ENCODE data around the gene HS6ST3.
"Not testable (repeated sequence)": the region's sequence is repeated elsewhere in the genome, so short reads cannot be mapped to it uniquely, and the experiment has no call there.

The HS6ST3 gene

DNA sequence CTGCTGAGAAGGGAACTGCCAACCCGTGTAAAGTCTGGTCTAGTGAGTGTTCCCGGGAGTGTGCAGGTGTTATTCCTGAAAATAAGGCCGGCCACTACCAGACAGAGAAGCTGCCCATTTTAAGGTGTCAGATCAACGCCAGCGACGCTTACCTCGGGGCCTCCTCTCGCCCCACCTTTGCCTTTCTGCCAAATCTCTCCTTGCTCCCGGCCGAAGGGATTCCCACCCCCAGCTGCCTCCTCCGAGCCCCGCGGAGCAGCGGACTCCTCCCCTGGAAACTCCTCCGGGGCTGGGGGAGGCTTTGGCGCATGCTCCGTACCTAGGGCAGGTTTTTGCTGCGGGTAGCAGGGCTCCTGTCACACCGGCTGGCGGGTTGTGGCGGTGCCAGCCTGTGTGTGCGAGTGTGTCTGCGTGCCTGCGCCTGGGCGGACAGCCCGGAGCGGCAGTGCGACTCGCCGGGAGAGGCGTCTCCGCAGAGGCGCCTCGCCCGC is at the start of gene HS6ST3:
HS6ST3 (plus strand) TSS at position 359 of the 491 bp plus-strand sequence.
- no peak for DNase-seq

DNA sequence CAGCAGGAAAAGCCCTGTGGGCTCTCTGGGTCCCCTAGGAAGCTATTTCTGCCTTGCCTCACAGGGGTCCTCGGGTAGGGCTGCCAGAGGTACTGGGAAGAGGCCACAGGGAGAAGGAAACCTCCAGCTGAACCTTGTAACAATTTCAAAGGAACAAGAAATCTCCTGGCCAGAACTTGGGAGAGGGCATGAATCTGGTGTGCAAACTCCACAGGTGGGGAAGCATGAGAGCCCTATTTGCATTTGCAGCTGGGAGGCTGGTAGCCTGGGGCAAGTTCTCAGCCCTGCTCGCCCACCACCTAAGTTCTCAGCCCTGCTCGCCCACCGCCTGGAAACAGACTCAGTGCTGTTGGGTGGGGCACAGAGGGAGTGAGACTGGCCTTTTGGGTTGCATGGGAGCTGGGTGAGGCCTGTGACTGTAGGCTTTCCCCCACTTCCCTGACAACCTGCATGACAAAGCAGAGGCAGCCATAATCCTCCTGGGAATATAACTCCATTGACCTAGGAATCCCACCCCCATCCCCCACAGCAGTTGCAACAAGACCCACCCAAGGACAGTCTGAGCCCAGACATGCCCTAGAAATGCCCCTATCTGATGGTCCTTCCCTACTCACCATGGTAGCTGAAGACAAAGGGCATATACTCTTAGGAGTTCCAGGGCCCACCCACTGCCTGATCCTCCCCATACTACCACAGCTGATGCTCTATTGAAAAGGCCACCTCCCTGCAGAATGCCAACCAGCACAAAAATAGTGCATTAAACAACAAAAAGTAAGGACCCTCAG is 48.4 kb upstream of the HS6ST3 start:
- DNase-seq, result no peak

DNA sequence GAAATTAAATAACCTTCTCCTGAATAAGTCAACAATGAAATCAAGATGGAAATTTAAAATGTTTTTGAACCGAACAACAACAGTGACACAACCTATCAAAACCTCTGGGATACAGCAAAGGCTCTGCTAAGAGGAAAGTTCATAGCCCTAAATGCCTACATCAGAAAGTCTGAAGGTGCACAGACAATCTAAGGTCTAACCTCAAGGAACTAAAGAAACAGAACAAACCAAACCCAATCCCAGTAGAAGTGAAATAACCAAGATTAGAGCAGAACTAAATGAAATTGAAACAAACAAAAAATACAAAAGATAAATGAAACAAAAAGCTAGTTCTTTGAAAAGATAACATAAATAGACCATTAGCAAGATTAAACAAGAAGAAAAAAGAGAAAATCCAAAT is 45.7 kb upstream of the HS6ST3 start:
- no peak for DNase-seq

DNA sequence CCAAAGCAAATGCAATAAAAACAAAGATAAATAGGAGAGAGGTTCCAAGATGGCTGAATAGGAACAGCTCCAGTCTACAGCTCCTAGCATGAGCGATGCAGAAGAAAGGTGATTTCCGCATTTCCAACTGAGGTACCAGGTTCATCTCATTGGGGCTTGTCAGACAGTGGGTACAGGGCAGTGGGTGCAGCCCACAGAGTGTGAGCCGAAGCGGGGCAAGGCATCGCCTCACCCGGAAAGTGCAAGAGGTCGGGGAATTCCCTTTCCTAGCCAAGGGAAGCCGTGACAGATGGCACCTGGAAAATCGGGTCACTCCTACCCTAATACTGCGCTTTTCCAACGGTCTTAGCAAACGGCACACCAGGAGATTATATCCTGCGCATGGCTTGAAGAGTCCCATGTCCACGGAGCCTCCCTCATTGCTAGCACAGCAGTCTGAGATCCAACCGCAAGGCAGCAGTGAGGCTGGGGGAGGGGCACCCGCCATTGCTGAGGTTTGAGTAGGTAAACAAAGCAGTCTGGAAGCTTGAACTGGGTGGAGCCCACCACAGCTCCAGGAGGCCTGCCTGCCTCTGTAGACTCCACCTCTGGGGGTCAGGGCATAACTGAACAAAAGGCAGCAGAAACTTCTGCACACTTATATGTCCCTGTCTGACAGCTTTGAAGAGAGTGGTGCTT is 43.3 kb upstream of the HS6ST3 start:
- not testable (repeated sequence) for DNase-seq

DNA sequence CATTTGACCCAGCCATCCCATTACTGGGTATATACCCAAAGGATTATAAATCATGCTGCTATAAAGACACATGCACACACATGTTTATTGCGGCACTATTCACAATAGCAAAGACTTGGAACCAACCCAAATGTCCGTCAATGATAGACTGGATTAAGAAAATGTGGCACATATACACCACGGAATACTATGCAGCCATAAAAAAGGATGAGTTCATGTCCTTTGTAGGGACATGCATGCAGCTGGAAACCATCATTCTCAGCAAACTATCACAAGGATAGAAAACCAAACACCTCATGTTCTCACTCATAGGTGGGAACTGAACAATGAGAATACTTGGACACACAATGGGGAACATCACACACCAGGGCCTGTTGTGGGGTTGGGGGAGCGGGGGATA is 39.0 kb upstream of the HS6ST3 start:
- DNase-seq, result not testable (repeated sequence)

DNA sequence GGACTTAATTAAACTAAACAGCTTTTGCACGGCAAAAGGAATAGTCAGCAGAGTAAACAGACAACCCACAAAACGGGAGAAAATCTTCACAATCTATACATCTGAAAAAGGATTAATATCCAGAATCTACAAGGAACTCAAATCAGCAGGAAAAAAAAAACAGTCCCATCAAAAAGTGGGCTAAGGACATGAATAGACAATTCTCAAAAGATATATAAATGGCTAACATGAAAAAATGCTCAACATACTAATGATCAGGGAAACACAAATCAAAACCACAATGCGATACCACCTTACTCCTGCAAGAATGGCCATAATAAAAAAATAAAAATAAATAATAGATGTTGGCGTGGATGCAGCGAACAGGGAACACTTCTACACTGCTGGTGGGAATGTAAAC is 38.4 kb upstream of the HS6ST3 start:
- not testable (repeated sequence) for DNase-seq

DNA sequence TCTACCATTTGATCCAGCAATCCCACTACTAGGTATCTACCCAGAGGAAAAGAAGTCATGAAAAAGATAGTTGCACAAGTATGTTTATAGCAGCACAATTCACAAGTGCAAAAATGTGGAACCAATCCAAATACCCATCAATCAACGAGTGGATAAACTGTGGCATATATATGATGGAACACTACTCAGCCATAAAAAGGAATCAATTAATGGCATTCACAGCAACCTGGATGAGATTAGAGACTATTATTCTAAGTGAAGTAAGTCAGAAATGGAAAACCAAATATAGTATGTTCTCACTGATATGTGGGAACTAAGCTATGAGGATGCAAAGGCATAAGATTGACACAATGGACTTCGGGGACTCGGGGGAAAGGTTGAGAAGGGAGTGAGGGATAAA is 38.0 kb upstream of the HS6ST3 start:
- DNase-seq, result not testable (repeated sequence)

DNA sequence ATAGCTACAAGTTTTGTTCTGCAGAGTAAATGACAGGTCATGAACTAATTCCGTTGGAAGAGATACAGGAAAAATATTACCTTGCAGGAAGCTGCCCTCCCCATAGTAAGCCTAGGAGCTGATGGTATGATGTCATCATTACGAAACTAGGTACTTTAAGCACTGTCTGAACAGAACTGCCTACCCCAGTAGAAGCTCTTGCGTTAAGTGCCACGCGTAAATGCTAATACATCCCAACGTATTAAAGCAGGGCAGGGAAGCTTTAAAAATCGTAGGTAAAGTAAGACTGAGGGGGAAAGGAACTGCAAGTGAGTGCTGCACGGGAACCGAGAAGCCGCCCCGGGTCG is 37.3 kb upstream of the HS6ST3 start:
- no peak for DNase-seq

DNA sequence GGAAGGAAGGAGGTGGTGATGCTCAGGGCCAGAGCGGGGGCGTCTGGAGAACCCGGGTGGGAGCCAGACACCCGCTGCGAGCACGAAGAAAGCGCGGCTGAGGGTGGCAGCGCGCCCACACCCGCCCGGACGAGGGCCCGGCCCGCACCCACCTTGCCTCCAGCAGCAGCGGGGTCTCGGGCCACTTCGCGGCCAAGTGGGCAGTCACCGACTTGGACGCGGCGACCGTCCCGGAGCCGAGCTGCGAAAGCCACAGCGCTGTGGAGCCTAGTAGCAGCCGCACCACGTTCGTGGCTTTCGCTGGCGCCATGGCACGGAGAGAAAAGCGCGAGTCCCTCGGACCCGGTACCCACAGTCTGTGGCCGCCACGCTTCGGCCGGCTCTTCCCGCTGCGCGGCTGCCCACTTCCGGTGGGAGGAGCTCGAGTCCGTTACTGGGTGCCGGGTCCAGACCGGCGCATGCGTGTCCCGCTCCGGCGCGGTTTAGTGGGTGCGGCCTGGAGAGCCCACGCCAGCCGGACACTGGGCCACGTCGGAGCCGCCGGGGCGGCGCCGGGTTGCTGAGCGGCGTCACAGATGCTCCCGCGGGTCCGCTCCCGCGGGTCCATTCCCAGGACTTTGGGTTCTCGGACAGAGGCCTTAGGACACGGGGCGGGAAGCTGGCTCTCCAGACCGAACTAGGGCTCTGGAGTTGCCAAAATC is 36.8 kb upstream of the HS6ST3 start, which contains the start of gene UGGT2:
UGGT2 (minus strand) TSS at position 399 of the 701 bp plus-strand sequence; CDS start at position 310, 89 bp downstream.
- peak; percentile 39 for DNase-seq

DNA sequence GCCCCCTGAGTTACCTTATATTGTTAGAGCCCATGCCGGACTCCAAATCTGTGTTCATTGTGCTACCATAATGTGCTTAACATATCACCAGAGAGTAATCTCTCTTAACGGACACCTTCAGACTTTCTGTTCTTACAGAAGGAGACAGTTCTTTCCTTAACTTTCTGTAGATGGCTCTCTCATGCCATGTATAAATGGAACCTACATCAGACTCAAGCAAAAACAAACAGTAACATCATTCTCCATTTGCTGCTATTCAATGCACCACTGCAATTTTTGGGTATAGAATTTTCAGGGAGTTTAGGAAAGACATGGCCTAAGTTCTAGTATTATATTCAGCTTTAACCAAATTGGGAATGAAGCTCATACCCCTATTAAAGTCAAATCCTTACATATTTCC is 24.1 kb upstream of the HS6ST3 start:
- DNase-seq, result no peak

DNA sequence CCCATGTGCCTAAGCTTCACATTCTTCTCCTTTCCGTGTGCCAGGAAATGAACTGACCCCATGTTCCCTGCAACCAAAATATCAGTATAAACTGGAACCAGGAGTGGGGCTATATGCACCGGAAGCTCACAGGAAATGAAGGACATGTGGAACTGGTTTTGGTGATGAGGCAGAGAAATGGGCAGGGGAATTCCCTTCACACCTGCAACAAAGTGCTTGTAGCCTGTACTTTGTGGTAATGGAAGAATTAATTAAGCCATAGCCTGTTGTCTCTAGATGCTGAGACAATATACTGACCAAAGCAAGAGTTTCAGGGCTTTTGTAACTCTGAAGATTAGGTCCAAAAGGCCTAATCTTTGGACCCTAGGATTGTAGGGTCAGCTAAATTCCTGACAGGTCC is 21.2 kb upstream of the HS6ST3 start:
- DNase-seq, result no peak

DNA sequence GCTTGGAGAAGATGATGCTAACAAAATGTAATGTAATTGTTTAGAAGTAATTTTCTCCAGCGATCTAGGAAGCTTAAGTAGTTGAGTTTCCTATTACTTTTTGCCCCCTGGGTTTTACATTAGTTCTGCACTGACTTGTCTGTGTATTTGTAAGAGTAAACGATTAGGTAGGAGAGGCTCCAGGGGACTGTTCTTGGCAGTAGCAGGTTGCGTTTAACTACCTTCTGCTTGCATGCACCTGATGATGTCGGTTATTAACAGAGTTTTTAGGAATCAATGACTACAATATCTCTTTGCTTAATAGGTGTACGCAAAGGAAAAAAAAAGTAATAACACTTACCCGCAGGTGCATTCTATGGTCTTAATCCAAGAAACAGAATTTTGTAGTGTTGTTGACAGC is 18.4 kb upstream of the HS6ST3 start:
- DNase-seq, result no peak

DNA sequence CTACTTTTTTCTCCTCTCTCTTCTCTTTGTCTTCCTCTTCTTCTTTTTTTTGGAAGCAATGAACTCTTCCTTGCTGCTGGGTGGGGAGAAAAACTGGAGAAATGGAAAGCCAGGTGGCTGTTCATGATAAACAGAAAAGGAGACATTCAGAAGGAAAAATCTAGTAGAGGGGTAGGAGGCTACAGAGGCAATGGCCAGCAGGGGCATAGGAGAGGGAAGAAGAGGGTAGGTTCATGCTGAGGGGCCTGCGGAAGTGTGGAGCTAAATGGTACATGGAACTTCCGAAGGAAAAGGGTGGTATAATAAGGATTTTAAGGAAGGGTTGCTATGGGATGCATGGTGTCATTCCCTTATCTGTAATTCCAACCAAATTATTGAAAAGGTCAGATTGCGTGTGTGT is 17.5 kb upstream of the HS6ST3 start:
- no peak for DNase-seq

DNA sequence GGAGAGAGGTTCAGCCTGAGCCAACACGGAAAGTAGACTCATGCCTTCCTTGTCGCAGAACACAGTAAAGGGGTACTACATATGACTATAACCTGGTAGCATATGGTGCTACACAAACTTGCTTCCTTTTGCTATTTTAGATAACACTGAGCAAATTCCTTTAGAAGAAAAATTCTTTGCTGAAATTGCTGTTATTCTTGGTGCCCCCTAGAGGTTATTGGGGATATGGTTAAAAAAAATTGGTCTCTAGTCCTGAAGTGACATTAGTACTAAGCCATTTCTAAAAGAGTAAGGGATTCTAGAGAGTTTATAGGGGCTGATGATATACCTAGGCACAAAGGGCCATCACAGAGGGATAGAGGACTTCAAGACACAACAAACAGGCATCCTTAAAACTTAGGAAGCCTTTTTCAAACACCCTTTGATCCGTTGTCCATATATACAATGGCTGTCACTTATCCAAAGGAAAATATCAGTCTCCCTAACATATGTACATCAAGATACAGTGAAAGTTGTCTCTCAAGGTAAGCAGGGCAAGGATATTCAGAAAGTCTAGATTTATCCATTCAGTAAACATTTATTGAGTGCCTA is 13.9 kb upstream of the HS6ST3 start:
- no peak for DNase-seq

DNA sequence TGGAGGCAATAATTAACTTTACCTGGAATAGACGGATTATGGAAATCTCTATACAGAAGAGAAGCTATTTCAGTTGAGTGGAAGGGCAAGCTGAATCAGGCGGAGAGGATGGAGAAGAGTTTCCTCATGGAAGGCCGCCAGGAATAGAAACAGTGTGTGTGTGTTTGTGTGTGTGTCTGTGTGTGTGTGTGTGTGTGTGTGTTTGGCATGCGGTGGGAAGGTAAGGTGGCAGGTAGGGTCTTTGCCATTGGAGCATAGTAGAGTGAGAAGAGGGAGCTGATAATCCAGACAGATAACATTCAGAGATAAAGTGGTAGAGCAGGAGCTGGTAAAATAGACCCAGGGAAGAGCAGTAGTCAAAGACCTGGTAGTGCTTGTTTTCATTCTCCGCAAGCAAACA is 9.2 kb upstream of the HS6ST3 start:
- DNase-seq, result no peak

DNA sequence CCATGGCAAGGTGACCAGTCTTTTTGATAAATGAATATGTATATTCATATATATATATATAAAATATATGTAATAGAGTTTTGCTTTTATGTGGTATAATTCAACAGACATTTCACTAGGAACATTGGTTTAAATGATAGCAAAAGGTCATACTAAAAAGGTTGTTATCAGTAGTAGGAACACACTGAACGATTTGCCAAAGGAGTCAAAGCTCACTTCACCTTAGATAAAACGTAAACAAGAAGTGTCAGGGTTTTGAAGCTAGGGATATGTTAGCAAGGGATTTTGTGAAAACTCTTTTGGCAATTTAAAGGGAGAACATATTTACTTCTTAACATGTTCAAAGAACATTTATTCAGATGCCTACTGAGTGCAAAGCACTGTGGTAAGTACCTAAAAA is 8.0 kb upstream of the HS6ST3 start:
- no peak for DNase-seq

DNA sequence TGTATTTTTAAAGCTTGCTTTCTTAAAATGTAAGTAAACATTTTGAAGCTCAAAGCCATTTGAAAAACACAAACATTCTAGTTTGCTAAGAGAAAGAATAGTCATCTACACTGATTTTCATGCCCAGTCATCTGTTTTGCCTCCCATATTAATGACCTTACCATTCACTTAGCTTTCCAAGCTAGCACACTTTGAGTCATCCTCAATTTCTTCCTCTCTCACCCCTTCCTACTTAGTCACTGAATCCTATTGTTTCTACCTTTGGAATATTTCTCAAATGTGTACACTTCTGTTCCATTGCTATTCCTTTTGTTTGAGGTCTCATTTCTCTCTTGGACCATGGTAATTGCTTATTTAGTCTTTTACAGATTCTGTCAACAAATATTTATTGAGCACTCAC is 7.3 kb upstream of the HS6ST3 start:
- DNase-seq, result no peak

DNA sequence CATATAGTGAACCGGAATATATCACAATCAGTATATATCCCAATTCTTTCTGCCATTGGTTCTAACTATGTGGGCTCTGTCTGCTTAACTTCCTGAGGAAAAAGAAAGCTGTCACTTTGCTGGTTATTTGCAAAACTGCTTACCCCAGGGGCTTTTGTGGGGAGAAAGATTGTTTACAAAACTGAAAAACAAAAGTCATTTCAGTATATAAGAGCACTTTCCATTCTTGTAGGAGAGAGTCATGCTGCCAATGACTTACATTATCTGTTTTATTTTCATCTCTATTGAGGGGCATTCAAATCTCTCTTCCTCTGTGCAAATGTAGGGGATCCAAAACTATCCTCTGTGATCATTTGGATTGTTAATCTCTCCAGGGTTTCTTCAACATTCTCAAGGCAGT is 3.2 kb upstream of the HS6ST3 start:
- no peak for DNase-seq

DNA sequence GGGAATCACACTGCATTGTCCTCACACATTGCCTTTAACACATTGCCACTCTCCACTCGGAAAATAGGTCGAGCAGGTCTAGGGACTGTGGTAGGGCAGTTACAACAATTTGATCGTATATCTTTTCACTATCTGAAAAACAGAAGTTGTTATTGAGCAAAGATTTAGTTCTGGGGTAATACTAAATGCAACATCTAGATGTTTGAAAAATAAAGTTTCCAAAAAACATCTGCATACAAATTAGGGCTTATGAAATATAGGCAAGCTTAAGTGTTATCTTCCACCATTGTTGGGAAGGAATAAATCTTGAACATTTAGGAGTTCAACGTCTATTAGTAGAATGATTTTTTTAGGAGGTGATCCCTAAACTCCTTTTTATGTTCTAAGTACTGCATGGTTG is 768 bp upstream of the HS6ST3 start:
- no peak for DNase-seq

DNA sequence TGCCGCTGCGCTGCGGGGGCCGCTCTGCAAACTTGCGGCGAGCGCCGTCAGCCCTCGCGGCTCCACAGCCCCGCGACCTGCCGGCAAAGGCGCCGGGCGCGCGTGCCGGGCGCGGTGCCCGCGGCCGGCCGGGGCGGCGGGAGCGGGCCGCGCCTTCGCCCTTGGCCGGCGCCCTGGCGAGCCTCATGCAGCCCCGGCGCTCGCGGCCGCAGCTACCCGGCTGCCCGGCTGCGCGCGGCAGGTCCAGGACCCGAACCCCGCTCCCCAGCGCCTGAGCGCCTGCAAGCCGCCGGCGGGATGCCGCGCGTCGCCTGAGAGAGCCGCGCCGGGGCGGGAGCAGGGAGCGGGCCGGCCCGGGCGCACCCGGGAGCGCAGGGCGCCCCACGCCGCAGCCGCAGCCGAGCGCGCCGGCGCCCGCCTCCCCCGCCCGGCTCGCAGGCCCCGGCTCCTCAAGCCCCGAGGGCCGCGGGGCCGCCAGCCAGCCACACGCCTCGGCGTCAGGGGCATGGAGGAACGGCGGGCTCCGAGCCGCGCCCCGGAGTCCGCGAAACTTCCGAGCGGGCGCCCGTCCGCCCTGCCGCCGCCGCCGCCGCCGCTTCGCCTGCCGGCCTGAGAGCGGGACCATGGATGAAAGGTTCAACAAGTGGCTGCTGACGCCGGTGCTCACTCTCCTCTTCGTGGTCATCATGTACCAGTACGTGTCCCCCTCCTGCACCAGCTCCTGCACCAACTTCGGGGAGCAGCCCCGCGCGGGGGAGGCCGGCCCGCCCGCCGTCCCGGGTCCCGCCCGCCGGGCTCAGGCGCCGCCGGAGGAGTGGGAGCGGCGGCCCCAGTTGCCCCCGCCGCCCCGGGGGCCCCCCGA is 564 bp downstream of the HS6ST3 start:
- no peak for DNase-seq

DNA sequence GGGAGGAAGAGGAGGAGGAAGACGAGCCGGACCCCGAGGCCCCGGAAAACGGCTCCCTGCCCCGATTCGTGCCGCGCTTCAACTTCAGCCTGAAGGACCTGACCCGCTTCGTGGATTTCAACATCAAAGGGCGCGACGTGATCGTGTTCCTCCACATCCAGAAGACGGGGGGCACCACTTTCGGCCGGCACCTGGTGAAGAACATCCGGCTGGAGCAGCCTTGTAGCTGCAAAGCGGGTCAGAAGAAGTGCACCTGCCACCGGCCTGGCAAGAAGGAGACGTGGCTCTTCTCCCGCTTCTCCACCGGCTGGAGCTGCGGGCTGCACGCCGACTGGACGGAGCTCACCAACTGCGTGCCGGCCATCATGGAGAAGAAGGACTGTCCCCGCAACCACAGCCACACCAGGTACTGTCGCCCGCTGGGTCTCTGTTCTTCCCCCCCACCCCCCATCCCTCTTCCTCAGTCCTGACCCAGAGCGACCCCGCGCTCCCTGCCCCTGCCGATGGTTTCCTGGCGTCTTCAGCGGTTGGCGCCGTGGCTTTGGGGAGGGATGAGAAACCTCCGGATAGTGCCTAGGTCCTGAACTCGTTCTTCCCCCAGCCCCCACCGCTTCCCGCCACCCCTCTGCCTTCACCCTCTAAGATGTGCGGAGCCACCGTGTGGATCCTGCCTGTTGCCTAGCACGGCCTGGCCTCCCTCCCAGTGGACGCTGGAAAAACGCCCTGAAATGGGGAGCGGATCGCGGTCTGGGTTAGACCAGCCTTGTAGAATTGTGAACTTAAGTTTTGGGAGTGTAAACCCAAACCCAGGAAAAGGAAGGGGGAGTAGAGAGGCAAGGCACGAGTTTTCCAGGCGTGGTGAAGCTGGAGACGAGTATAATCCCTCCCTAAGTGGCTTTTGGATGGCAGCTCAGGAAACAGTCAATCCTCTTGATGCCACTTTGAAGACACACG is 1.5 kb downstream of the HS6ST3 start:
- no peak for DNase-seq

All from KG1 (cell line).